MCF 10A (cell line): Measurements from ENCODE around the gene NUP214. TPM values are rescaled to one million over a fixed set of nuclear protein-coding genes. Genes with fewer than 3 reads are reported as not detected.

ENCODE experiments used
- BruUV-seq: library from RNA; stranded (reverse); fragments of 400-500 nt; replicated peaks from 2 replicates; lab custom pipeline; 2021; lab: Mats Ljungman, UMichigan
- CTCF ChIA-PET: fragments of 300-600 bp; sonication (Branson Sonifier 250); formaldehyde crosslinking; extraction: SDS; loops from one replicate; lab custom pipeline; 2021; ENCODE audit warnings: antibody characterized with exemption, inconsistent platforms; lab: Yijun Ruan, JAX
- POLR2A ChIA-PET: fragments of 300-600, 350-650 bp; sonication (Branson Sonifier 250); formaldehyde crosslinking; extraction: SDS; loops from one replicate; lab custom pipeline; 2020; ENCODE audit warnings: antibody characterized with exemption, inconsistent platforms; lab: Yijun Ruan, JAX
- DNase-seq: peaks from one replicate; pipeline ENCODE4 v3.0.0-alpha.2; 2018; ENCODE audit not compliant: unreplicated experiment
- H3K27ac Mint-ChIP-seq: one replicate; pipeline ENCODE4 v1.8.0; 2022; ENCODE audit warnings: mild to moderate bottlenecking, low read depth, mixed read lengths; ENCODE audit not compliant: unreplicated experiment
- H3K27me3 Mint-ChIP-seq: one replicate; pipeline ENCODE4 v1.8.0; 2022; ENCODE audit warnings: mixed read lengths; ENCODE audit not compliant: insufficient read depth, unreplicated experiment
- H3K36me3 Mint-ChIP-seq: one replicate; pipeline ENCODE4 v1.8.0; 2022; ENCODE audit warnings: mild to moderate bottlenecking, moderate library complexity, mixed read lengths; ENCODE audit not compliant: insufficient read depth, unreplicated experiment
- H3K4me1 Mint-ChIP-seq: one replicate; pipeline ENCODE4 v1.8.0; 2022; ENCODE audit warnings: mixed read lengths; ENCODE audit not compliant: insufficient read depth, unreplicated experiment
- H3K4me3 Mint-ChIP-seq: one replicate; pipeline ENCODE4 v1.8.0; 2022; ENCODE audit warnings: mild to moderate bottlenecking, moderate library complexity, mixed read lengths; ENCODE audit not compliant: unreplicated experiment
- H3K9me3 Mint-ChIP-seq: one replicate; pipeline ENCODE4 v1.8.0; 2022; ENCODE audit warnings: mixed read lengths; ENCODE audit not compliant: unreplicated experiment
- intact Hi-C: fragments of 100-400 bp; cut with micrococcal nuclease; formaldehyde crosslinking; loops from 2 replicates; pipeline ENCODE4 v1.14.1; 2022
- total RNA-seq: library from RNA; stranded (reverse); gene quantifications from 2 replicates; pipeline ENCODE4 v1.2.3, GENCODE V29; 2022
- TF ChIP-seq, protein P1 (sequence below): fragments of 200-600 bp; IDR thresholded peaks from one replicate; pipeline ENCODE4 v1.8.0; 2022; ENCODE audit warnings: antibody characterized with exemption, mild to moderate bottlenecking; ENCODE audit not compliant: unreplicated experiment

NUP214 gene
- total RNA-seq, 1 experiment from 2014 or later = 41.8 TPM

GRCh38 chr9:131085370-131086122, 39.8 kb upstream of the NUP214 start:
- intact Hi-C loops = no loop called here
- POLR2A ChIA-PET = interaction anchor here (0.5 kb wide), 1 partner anchor 118 kb away, joined by 3 read pairs; no protein-coding TSS in a partner anchor
- no TSS peak for BruUV-seq
- no peaks in the 10 kb centered on the region for H3K9me3 Mint-ChIP-seq
- H3K4me1 Mint-ChIP-seq = peaks cover 6% of the 10 kb centered on the region
- CTCF ChIA-PET = interaction anchor here (0.6 to 0.7 kb wide), 3 partner anchors 30 to 57 kb away, joined by 3 read pairs; no protein-coding TSS in a partner anchor
- H3K36me3 Mint-ChIP-seq = no peaks in the 10 kb centered on the region
- no peak overlapping the region for H3K4me3 Mint-ChIP-seq
- DNase-seq = no peak
- no peak overlapping the region for H3K27ac Mint-ChIP-seq
- TF ChIP-seq, protein P1, sequence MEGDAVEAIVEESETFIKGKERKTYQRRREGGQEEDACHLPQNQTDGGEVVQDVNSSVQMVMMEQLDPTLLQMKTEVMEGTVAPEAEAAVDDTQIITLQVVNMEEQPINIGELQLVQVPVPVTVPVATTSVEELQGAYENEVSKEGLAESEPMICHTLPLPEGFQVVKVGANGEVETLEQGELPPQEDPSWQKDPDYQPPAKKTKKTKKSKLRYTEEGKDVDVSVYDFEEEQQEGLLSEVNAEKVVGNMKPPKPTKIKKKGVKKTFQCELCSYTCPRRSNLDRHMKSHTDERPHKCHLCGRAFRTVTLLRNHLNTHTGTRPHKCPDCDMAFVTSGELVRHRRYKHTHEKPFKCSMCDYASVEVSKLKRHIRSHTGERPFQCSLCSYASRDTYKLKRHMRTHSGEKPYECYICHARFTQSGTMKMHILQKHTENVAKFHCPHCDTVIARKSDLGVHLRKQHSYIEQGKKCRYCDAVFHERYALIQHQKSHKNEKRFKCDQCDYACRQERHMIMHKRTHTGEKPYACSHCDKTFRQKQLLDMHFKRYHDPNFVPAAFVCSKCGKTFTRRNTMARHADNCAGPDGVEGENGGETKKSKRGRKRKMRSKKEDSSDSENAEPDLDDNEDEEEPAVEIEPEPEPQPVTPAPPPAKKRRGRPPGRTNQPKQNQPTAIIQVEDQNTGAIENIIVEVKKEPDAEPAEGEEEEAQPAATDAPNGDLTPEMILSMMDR = no peak
- H3K27me3 Mint-ChIP-seq = no peaks in the 10 kb centered on the region

DNA sequence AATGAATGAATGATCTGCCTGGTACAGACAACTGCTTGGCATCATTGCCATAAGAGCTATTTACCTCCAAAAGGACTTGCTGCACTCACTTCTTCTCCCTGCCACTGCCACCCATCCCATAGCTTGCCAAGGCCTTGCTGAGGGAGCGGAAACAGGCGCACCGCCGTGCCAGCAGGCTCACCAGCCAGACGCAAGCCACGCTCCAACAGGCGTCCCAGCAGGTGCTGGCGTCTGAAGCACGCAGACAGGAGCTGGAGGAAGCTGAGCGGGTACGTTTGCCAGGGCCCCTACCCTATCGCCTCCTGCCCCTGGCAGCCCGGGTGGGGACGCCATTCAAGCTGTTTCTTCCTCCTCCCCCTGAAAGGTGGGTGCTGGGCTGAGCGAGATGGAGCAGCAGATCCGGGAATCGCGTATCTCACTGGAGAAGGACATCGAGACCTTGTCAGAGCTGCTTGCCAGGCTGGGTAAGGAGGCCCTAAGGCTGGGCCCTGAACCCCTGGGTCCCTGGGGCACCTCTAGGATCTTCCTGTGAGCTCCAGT, 38.0 kb upstream of the NUP214 start:
- no peak overlapping the region for H3K27ac Mint-ChIP-seq
- intact Hi-C loops = no loop called here
- no peaks in the 10 kb centered on the region for H3K27me3 Mint-ChIP-seq
- H3K9me3 Mint-ChIP-seq = no peaks in the 10 kb centered on the region
- BruUV-seq = no TSS peak
- ChIA-PET POLR2A (no interaction called here), CTCF (no interaction called here)
- H3K4me1 Mint-ChIP-seq = no peaks in the 10 kb centered on the region
- H3K36me3 Mint-ChIP-seq = no peaks in the 10 kb centered on the region
- H3K4me3 Mint-ChIP-seq = no peak overlapping the region
- TF ChIP-seq, protein P1 = no peak
- DNase-seq = no peak

DNA sequence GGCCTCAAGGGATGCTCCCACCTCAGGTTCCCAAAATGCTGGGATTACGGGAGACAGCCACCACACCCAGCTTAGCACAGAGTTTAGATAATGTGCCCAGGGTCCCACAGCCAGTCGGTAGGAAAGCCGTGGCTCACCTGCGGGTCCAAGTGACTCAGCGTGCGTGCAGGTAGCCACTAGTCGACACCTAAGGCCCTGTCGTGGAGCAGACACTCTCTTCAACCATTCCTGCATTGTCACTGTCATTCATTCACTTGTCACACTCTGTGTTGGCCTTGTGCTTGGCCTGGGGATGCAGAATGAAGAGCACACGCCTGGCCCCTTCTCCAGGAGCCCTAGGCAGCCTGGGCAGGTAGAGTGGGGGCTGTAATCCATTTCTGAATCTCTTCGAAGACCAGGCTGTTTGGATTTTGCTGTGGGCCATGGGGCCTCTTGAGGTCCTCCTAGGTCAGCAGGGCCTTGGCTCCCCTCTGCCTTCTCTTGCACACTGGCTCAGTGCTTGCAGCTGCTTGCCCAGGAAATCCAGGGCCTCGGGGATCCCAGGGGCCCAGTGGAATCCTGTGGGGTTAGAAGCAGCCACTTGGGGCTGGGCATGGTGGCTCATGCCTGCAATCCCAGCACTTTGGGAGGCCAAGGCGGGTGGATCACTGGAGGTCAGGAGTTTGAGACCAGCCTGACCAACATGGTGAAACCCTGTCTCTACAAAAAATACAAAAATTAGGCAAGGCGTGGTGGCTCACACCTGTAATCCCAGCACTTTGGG, 35.2 kb upstream of the NUP214 start:
- POLR2A ChIA-PET = no interaction called here

More for the DNA sequence above, 35.2 kb upstream of the NUP214 start:
- Mint-ChIP-seq H3K9me3 (no peaks in the 10 kb centered on the region), H3K27me3 (no peaks in the 10 kb centered on the region), H3K27ac (no peak overlapping the region), H3K4me1 (peaks cover 6% of the 10 kb centered on the region), H3K36me3 (peaks cover 7% of the 10 kb centered on the region), H3K4me3 (no peak overlapping the region)
- TF ChIP-seq, protein P1 = no peak
- DNase-seq = no peak
- intact Hi-C loops = no loop called here
- CTCF ChIA-PET = interaction anchor here (0.6 kb wide), 1 partner anchor 83 kb away, joined by 3 read pairs; no protein-coding TSS in a partner anchor
- BruUV-seq = no TSS peak
